Neural crest cell (in vitro differentiated cells): Measurements from ENCODE around the gene GDPGP1. TPM values are rescaled to one million over a fixed set of nuclear protein-coding genes. Genes with fewer than 3 reads are reported as not detected.
"Not testable (repeated sequence)": the region's sequence is repeated elsewhere in the genome, so short reads cannot be mapped to it uniquely, and the experiment has no call there.

Source experiments
- DNase-seq: peaks from one replicate; pipeline ENCODE4 v3.0.0; 2021; ENCODE audit warnings: low read depth, mixed read lengths, low spot score
- H3K27ac Mint-ChIP-seq: one replicate; pipeline ENCODE4 v1.8.0; 2021; ENCODE audit warnings: mild to moderate bottlenecking, mixed read lengths; ENCODE audit not compliant: unreplicated experiment
- H3K27me3 Mint-ChIP-seq: 2 replicates; pipeline ENCODE4 v1.8.0; 2021; ENCODE audit warnings: low read depth, mild to moderate bottlenecking, mixed read lengths
- H3K36me3 Mint-ChIP-seq: 2 replicates; pipeline ENCODE4 v1.8.0; 2021; ENCODE audit warnings: low read depth, mild to moderate bottlenecking, mixed read lengths
- H3K4me1 Mint-ChIP-seq: 2 replicates; pipeline ENCODE4 v1.8.0; 2021; ENCODE audit warnings: mixed read lengths
- H3K4me3 Mint-ChIP-seq: one replicate; pipeline ENCODE4 v1.8.0; 2021; ENCODE audit warnings: mild to moderate bottlenecking, mixed read lengths
- H3K9me3 Mint-ChIP-seq: 2 replicates; pipeline ENCODE4 v1.8.0; 2021; ENCODE audit warnings: mixed read lengths
- total RNA-seq: library from RNA; stranded (reverse); gene quantifications from 2 replicates; pipeline ENCODE4 v1.2.1, GENCODE V29; 2021
- TF ChIP-seq, protein P1 (sequence below): fragments of 200-600 bp; sonication (generic); conservative IDR thresholded peaks from 2 replicates; pipeline ENCODE4 v1.5.0; 2021; ENCODE audit warnings: antibody characterized with exemption, mild to moderate bottlenecking

The GDPGP1 gene
- total RNA-seq, 1 donor from 2014 or later: 7.0 TPM

DNA sequence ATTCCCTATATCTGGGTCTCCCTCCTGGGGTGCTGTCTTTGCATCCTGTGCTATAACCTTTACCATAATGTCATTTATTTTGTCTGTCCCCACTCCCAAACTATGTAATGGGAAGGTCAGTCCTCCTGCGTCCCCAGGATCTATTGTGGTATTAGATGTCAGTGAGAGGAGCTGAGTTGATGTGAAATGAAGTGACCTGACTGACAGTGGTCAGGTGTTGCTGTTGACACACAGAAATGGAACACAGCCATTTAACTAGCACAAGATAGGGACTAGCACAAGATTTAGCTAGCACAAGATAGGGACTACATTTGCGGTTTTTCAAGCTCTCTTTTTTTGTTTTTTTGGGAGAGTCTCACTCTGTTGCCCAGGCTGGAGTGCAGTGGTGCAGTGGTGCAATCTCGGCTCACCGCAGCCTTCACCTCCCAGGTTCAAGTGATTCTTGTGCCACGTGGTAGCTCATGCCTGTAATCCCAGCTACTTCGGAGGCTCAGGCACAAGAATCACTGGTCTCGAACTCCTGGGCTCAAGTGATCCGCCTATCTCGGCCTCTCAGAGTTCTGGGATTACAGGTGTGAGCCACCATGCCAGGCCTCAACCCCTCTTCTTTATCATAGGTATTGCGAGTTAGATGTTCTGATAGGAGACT, 36.6 kb downstream of the GDPGP1 start:
- H3K4me3 Mint-ChIP-seq: peak overlapping the region; percentile 61
- no peaks in the 10 kb centered on the region for H3K27me3 Mint-ChIP-seq
- TF ChIP-seq, protein P1, sequence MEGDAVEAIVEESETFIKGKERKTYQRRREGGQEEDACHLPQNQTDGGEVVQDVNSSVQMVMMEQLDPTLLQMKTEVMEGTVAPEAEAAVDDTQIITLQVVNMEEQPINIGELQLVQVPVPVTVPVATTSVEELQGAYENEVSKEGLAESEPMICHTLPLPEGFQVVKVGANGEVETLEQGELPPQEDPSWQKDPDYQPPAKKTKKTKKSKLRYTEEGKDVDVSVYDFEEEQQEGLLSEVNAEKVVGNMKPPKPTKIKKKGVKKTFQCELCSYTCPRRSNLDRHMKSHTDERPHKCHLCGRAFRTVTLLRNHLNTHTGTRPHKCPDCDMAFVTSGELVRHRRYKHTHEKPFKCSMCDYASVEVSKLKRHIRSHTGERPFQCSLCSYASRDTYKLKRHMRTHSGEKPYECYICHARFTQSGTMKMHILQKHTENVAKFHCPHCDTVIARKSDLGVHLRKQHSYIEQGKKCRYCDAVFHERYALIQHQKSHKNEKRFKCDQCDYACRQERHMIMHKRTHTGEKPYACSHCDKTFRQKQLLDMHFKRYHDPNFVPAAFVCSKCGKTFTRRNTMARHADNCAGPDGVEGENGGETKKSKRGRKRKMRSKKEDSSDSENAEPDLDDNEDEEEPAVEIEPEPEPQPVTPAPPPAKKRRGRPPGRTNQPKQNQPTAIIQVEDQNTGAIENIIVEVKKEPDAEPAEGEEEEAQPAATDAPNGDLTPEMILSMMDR: no peak
- H3K9me3 Mint-ChIP-seq: no peaks in the 10 kb centered on the region
- DNase-seq: no peak
- H3K27ac Mint-ChIP-seq: no peak overlapping the region
- H3K4me1 Mint-ChIP-seq: peaks cover 33% of the 10 kb centered on the region
- peaks cover 17% of the 10 kb centered on the region for H3K36me3 Mint-ChIP-seq

DNA sequence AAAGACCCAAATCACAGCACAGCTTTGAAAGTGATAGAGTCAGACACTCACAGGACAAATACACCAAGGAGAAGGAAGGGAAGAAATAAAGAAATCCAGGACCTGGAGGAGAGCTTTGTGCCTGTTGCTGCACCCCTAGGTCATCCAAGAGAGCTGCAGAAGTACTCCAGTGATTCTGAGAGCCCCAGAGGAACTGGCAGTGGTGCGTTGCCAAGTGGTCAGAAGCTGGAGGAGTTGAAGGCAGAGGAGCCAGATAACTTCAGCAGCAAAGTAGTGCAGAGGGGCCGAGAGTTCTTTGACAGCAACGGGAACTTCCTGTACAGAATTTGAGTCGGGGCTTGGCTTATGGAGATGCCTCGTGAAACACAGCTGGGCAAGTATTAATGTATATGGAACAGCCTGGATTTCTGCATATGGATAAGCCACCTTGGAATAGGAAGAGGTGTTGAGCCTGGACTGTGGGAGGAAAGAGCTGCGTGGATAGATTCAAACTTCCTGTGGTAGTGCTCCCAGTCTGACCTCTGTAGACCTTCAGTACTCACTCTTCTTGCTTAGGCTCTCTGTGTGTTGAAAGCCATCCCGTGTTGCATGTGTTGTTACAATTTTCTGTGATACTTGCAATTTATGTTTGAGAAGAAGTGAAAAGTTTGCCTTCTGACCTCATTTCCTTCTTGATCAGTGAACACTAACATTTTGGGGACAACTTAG, 37.6 kb downstream of the GDPGP1 start:
- Mint-ChIP-seq H3K4me1 (peaks cover 25% of the 10 kb centered on the region), H3K4me3 (no peak overlapping the region), H3K36me3 (peaks cover 17% of the 10 kb centered on the region), H3K27ac (no peak overlapping the region), H3K27me3 (no peaks in the 10 kb centered on the region), H3K9me3 (no peaks in the 10 kb centered on the region)
- DNase-seq: no peak
- TF ChIP-seq, protein P1: no peak

DNA sequence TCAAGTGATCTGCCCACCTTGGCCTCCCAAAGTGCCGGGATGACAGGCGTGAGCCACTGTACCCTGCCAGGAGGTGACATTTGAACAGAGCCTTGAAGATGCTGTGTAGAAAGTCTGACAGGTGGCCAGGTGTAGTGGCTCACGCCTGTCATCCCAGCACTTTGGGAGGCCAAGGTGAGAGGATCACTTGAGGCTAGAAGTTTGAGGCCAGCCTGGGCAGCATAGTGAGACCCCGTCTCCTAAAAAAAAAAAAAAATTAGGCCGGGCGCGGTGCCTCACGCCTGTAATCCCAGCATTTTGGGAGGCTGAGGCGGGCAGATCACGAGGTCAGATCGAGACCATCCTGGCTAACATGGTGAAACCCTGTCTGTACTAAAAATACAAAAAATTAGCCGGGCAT, 44.5 kb downstream of the GDPGP1 start:
- DNase-seq, H3K27ac Mint-ChIP-seq, H3K4me1 Mint-ChIP-seq, H3K4me3 Mint-ChIP-seq, H3K9me3 Mint-ChIP-seq, H3K36me3 Mint-ChIP-seq, H3K27me3 Mint-ChIP-seq: not testable (repeated sequence)

DNA sequence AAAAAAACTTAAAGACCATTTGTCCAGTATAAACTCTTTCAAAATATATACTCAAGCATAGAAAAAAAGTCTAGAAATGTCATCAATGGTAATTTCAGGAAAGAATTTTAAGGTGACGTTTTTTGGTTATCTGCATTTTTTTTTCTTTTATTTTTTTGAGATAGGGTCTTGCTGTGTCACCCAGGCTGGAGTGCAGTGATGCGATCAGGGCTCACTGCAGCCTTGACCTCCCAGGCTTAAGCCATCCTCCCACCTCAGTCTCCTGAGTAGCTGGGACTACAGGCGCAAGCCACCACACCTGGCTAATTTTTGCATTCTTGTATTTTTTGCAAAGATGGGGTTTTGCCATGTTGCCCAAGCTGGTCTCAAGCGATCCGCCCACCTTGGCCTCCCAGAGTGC, 46.7 kb downstream of the GDPGP1 start:
- DNase-seq, H3K27me3 Mint-ChIP-seq, H3K27ac Mint-ChIP-seq, H3K36me3 Mint-ChIP-seq, H3K9me3 Mint-ChIP-seq, H3K4me1 Mint-ChIP-seq, H3K4me3 Mint-ChIP-seq: not testable (repeated sequence)

DNA sequence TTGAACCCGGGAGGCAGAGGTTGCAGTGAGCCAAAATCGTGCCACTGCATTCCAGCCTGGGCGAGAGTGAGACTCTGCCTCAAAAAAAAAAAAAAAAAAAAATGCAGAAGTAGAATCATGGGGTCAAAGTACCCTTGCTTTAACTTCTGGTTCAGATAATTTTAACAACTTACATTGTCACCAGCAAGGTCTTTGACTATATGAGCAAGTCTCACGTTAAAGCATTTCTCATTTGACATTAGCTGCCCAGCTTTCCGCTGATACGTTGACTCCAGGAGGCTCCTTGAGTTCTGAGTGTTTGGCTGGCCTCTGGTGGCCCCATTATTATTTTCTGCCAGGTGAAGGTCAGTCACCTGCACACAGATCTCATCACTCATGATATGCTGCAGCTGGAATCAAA, 47.6 kb downstream of the GDPGP1 start:
- not testable (repeated sequence) for H3K4me1 Mint-ChIP-seq, DNase-seq, H3K4me3 Mint-ChIP-seq, H3K27me3 Mint-ChIP-seq, H3K27ac Mint-ChIP-seq, H3K36me3 Mint-ChIP-seq, H3K9me3 Mint-ChIP-seq

DNA sequence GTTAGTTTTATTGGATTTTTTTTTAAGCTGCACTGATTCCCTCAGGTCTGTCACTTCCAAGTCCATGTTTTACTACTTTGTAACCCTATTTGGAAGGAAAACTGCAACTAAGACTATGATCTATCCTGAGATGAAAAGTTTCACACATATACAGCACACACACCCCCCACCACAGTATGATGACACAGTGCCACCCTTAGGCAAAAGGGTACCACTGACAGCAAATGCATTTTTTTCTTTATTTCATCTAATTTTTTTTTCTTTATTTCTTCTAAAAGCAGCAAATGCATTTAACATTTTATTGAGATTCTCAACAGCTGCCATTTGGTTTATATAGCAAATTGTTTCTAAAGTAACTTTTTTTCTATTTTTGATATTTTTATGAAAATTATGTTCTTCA, 52.7 kb downstream of the GDPGP1 start:
- Mint-ChIP-seq H3K27ac (no peak overlapping the region), H3K27me3 (no peaks in the 10 kb centered on the region), H3K9me3 (no peaks in the 10 kb centered on the region), H3K36me3 (no peaks in the 10 kb centered on the region), H3K4me3 (no peak overlapping the region), H3K4me1 (peaks cover 7% of the 10 kb centered on the region)
- DNase-seq: no peak
- TF ChIP-seq, protein P1: peak; percentile 48

DNA sequence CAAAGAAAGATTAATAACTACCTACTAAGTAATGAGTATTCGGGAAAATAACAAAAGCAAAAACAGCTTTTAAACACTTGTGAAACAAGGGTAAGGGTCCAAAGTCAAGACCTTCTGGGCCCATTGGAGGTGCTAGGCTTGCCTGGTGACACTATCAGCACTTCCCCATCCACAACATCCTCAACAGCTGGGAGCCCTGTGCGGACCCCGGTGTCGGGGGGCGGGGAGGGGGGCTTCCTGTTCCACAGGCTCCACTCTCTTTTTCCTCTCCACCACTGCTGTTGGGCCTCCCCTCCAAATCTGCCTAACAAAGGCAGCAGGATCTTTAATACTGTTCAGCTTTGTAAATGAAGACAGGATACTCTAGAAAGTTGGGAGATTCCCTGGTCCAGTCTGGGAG, 53.1 kb downstream of the GDPGP1 start:
- Mint-ChIP-seq H3K27me3 (no peaks in the 10 kb centered on the region), H3K27ac (no peak overlapping the region), H3K9me3 (no peaks in the 10 kb centered on the region), H3K4me3 (no peak overlapping the region), H3K36me3 (no peaks in the 10 kb centered on the region), H3K4me1 (peaks cover 7% of the 10 kb centered on the region)
- DNase-seq: no peak
- TF ChIP-seq, protein P1: no peak
